ENCODE measurements around the gene ARRDC3. TPM values are rescaled to one million over a fixed set of nuclear protein-coding genes. Genes with fewer than 3 reads are reported as not detected.

The ARRDC3 gene
- total RNA-seq, 4 donors from 2014 or later = 58.2 to 121 (median 76.1) TPM

DNA sequence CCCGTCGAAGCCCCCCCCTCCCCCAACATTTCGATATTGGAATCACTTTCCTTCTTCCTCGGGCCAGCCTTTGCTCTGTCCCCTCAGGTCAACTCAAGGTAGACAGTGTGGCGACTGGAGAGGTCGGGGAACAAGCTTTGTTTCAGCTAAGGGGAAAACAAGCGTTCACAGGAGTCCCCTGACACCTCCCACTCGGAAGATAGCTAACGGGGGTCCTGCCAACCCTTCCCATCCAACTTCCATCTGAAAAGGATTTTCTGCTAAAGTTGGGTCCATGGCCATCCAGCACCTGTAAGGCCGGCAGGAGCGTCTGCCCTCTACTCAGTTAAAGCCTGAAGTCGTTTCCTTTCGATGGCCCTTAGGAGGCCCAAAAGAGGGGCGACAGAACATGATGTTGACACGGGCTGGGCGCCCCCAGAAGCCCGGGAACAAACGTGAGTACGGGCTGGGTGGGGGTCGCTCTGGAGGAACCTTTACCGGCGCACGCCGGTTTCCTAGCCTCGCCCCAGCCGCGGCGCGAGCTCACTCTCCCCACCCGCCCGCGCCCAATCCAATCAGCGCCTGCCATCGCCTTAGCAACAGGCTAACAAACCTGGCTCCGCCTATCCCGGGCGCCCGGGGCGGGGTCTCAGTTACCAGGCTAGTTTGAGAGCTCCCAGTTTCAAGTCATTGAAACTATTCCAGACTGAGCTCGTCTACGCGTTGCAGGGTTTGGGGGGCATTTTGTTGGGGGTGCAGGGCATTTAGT, 2.5 kb downstream of the ARRDC3 start:
- TF ChIP-seq POLR2A (IDR thresholded peaks at IDR 0.05) = peak; percentile 90 to 97
- TF ChIP-seq, protein P1, sequence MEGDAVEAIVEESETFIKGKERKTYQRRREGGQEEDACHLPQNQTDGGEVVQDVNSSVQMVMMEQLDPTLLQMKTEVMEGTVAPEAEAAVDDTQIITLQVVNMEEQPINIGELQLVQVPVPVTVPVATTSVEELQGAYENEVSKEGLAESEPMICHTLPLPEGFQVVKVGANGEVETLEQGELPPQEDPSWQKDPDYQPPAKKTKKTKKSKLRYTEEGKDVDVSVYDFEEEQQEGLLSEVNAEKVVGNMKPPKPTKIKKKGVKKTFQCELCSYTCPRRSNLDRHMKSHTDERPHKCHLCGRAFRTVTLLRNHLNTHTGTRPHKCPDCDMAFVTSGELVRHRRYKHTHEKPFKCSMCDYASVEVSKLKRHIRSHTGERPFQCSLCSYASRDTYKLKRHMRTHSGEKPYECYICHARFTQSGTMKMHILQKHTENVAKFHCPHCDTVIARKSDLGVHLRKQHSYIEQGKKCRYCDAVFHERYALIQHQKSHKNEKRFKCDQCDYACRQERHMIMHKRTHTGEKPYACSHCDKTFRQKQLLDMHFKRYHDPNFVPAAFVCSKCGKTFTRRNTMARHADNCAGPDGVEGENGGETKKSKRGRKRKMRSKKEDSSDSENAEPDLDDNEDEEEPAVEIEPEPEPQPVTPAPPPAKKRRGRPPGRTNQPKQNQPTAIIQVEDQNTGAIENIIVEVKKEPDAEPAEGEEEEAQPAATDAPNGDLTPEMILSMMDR (IDR thresholded peaks at IDR 0.05) = peak in 2 of 5 experiments; percentile 6 to 16
- peak in 1 of 2 donors; percentile 98 for TF ChIP-seq EP300 (IDR thresholded peaks at IDR 0.05)
- Histone ChIP-seq H3K4me1 (peaks cover 6 to 45% (median 14%) of the 10 kb centered on the region in 4 donors), H3K36me3 (peaks cover 0 to 3% (median 0%) of the 10 kb centered on the region in 3 donors), H3K27me3 (no peaks in the 10 kb centered on the region), H3K27ac (peak overlapping the region; percentile 97 to 99 (median 98)), H3K9me3 (no peaks in the 10 kb centered on the region), H3K4me3 (peak overlapping the region; percentile 54 to 82 (median 76))
- DNase-seq (ENCODE audit: low spot score in 2 of 2) = peak; percentile 99
- WGBS, 2 donors = 0% methylated on average over 21 to 39 of the region's 42 CpGs

DNA sequence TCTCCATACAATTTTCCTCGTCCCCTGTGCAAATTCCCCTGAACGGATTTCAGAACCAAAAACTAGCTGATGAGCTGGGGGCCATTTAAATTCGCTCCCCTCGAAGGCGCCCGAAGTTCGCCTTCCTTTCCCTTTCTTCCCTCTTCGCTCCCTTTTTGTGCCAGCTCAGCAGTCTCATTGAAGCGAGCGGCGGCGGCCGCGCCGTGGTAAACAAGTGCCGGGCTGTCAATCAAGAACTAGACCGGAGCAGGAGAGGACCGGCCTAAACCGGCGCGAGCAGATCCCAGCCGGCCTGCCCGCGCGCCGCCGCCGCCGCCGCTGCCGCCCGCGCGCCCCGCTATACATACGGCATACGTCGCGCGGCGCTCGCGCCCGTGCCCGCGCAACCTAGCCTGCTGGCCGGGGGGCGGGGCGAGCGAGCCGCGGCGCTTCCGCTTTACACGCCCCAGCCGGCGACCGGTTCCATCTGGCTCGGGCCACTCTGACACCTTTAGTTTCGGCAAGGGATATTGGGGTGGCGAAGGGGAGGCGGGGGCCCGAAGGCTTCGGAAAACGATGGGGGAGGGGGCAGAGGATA, 3.1 kb downstream of the ARRDC3 start:
- DNase-seq (ENCODE audit: low spot score in 2 of 2) = peak; percentile 88
- peak overlapping the region; percentile 97 to 99 (median 98) for H3K27ac ChIP-seq
- no peaks in the 10 kb centered on the region for H3K27me3 ChIP-seq
- peaks cover 0 to 10% (median 0%) of the 10 kb centered on the region in 3 donors for H3K36me3 ChIP-seq
- WGBS, 2 donors = 0% methylated on average over 32 to 44 of the region's 65 CpGs
- peaks cover 6 to 51% (median 20%) of the 10 kb centered on the region in 4 donors for H3K4me1 ChIP-seq
- H3K4me3 ChIP-seq = peak overlapping the region; percentile 54 to 82 (median 76)
- no peaks in the 10 kb centered on the region for H3K9me3 ChIP-seq
- TF ChIP-seq POLR2A (IDR thresholded peaks at IDR 0.05) = peak; percentile 64 to 89
- peak in 1 of 2 donors; percentile 98 for TF ChIP-seq EP300 (IDR thresholded peaks at IDR 0.05)
- TF ChIP-seq, protein P1 (IDR thresholded peaks at IDR 0.05) = no peak

DNA sequence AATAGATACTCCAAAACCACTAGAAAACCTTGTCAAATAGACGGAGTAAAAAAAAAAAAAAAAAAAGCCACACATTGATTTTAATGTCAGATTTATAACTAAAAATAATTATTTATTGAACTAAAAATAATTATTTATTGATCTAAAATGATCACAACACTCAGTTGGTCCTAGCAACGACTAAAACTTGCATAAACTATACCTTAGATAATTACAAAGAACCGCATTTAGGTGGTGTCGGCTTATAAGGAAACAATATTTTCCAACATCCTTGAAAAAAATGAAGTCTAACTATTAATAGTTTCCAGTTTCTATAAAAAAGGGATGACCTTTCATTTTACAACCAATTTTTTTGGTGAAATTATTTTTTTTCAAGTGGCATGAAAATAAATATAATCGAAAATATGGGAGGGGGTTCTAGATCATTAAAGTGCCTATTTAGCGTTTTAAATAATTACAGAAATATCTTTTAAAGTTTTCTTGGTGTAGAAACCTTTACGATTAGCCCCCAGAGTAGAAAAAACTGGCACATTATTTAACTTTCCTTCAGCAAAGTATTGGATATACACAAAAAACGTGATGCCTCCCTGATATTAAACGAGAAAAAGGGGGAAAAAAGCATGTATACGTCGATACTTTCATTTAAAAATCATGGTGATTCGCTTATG, 3.7 kb downstream of the ARRDC3 start:
- peak overlapping the region; percentile 51 to 82 (median 76) for H3K4me3 ChIP-seq
- H3K4me1 ChIP-seq = peaks cover 6 to 53% (median 22%) of the 10 kb centered on the region in 4 donors
- H3K27me3 ChIP-seq = no peaks in the 10 kb centered on the region
- H3K36me3 ChIP-seq = peaks cover 0 to 16% (median 4%) of the 10 kb centered on the region in 3 donors
- H3K9me3 ChIP-seq = no peaks in the 10 kb centered on the region
- whole genome bisulfite sequencing, 2 donors = 2% methylated on average over 12 of the region's 12 CpGs
- no peak for DNase-seq (ENCODE audit: low spot score in 2 of 2)
- peak overlapping the region; percentile 97 to 99 (median 98) for H3K27ac ChIP-seq
- TF ChIP-seq POLR2A (IDR thresholded peaks at IDR 0.05) = no peak
- no peak for TF ChIP-seq EP300 (IDR thresholded peaks at IDR 0.05)
- TF ChIP-seq, protein P1 (IDR thresholded peaks at IDR 0.05) = no peak

DNA sequence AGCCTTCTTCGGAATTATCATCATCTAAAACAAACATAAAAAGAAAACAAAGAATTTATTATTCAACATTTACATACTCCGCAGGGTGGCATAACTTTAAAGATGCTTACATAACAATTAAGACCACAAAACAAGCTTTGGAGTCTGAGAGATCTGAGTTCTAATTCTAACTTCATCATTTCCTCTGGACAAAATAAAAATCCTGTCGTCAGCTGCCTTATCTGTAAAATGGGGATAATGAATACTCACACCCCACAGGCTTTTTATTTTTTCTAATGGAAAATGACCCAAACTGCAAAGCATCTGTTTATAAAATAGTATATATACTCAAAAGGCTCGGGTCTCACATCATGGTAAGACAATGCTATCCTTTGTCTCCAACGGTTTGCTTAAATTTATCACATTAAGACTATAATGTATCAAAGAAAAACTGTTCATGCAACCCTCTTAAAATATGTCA, 4.3 kb downstream of the ARRDC3 start:
- Histone ChIP-seq H3K27me3 (no peaks in the 10 kb centered on the region), H3K9me3 (no peaks in the 10 kb centered on the region), H3K4me1 (peaks cover 6 to 53% (median 16%) of the 10 kb centered on the region in 4 donors), H3K4me3 (peak overlapping the region; percentile 51 to 82 (median 76)), H3K27ac (peak overlapping the region; percentile 97 to 99 (median 98)), H3K36me3 (peaks cover 1 to 22% (median 4%) of the 10 kb centered on the region in 3 donors)
- TF ChIP-seq, protein P1 (IDR thresholded peaks at IDR 0.05) = no peak
- TF ChIP-seq EP300 (IDR thresholded peaks at IDR 0.05) (no peak), POLR2A (IDR thresholded peaks at IDR 0.05) (no peak)
- no peak for DNase-seq (ENCODE audit: low spot score in 2 of 2)
- 26 to 28% methylated on average over 5 of the region's 5 CpGs for whole genome bisulfite sequencing, 2 donors
